Stimulated activated CD4-positive, alpha-beta T cell treated with anti-CD3 and anti-CD28 coated beads, TNF-alpha, amount 100 ng/mL, for 1 hour (primary cell): ENCODE measurements around the gene CPN1.
"Not testable (repeated sequence)": the region's sequence is repeated elsewhere in the genome, so short reads cannot be mapped to it uniquely, and the experiment has no call there.

Experiments
- DNase-seq, 3 donors: peaks; one replicate each; pipeline ENCODE4 v3.0.0-alpha.2; 2020; ENCODE audit warnings: low read depth in 3 of 3, low spot score in 1 of 3

The CPN1 gene

GRCh38 chr10:100082276-100082675 is 607 bp upstream of the CPN1 start:
- DNase-seq: not testable (repeated sequence)

DNA sequence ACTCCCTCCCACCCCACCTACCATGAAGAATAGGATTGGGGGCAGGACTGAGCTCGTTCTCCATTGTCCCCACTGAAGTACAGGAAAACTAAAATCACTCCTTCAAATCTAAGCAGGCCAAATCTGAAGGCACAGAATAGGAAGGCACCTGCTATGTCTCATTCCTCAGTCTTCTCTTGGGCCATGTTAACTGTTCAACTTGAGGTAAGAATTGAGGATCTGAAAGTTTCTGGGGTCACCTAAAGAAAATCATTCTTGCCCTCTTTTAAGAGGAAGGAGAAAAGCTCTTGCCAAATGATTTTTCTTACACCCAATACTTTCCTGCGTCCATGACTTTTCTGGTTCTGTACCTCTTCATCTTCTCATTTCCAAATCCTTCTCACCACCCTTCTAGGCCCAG is 4.9 kb downstream of the CPN1 start:
- DNase-seq: no peak

DNA sequence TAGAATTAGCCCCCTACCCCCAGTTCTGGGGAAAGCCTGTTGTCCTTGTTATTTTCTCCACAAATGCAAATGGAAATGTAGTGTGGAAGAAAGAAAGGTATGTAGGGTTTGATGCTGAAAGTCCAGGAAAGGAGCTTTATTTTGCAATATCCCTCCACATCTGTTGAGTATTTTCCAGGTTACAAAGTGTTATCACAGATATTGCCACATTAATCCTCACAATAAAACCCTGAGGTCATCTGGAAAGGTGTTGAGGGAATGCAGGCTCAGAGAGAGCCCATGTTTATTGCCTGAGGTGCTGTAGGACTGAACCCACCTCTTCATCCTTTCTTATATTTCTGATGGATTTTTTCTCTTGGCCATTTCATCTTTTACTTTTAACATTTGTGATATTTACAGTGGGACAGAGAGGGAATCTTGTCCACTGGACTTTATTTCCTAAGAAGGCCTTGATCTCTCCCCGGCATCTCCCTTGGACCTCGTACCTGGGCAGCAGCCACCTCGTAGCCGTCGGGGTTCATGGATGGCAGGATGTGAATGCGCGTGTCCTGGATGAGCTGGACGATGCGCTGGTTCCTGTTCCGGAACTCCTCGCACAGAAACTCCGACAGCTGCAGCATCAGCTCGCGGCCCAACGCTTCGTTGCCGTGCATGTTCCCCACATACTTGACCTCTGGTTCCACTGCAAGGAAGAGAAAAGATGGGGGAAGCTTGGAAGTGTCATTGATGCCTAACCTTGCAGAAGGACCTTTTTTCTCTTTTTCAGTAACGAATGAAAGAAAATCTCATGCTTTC is 6.0 kb downstream of the CPN1 start:
- no peak for DNase-seq

GRCh38 chr10:100072514-100072913 is 9.2 kb downstream of the CPN1 start:
- DNase-seq: no peak

DNA sequence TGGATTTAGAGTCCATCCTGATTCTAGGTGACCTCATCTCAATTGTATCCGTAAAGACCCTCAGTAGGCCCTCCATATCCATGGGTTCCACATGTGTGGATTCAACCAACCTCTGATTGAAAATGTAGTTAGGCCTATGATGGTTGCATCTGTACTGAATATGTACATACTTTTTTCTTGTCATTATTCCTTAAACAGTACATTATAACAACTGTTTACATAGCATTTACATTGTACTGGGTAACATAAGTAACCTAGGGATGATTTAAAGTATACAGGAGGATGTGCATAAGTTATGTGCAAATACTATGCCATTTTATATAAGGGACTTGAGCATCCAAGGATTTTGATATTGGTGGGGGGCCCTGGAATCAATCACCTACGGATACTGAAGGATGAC is 10.1 kb downstream of the CPN1 start:
- no peak for DNase-seq

DNA sequence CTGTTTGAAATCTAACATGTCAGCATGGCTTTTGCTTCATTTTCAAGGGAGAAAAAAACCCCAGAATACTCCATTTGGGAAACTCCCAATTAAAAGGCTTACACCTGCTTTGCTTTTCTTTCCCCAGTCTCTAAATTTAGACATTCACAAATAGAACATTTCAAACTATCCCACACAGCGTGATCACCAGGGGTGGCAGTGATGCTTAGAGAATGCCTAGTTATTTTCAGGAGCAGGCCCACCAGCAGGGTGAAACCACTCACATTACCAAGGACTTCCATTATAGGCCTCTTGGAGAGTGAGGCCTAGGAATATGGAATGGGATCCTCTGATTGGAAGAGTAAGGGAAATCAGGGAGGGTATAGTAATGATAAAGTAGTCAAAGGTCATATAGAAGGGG is 14.2 kb downstream of the CPN1 start:
- no peak for DNase-seq

- DNase-seq: no peak
Observed at GRCh38 chr10:100065084-100065660, 16.5 kb downstream of the CPN1 start.

GRCh38 chr10:100061401-100061800 is 20.3 kb downstream of the CPN1 start:
- no peak for DNase-seq

GRCh38 chr10:100057948-100058347 is 23.7 kb downstream of the CPN1 start:
- no peak for DNase-seq

- DNase-seq: no peak
Observed at GRCh38 chr10:100053686-100054460, 27.8 kb downstream of the CPN1 start.

GRCh38 chr10:100046021-100046486 is 35.6 kb downstream of the CPN1 start:
- peak; percentile 54 to 83 (median 58) for DNase-seq

- no peak for DNase-seq
Observed at GRCh38 chr10:100045592-100045991, 36.1 kb downstream of the CPN1 start.

DNA sequence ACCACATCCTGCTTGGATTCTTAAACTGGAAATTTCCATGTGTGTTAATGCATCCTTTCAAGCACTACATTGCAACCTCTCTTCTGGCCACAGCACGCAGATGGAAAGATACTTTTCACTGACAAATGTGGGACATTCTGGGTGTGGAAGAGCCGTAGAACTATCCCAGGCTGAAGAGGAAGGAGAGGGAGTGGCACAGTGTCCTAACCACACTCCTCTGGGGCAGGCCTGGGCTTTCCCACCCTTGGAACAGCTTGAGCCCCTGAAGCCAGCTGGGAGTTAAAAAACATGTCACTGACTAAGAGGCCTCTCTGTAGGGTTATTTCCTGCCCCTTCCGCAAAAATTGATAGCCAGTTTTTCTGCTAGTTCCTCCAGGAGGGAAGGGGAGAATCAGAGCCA is 37.9 kb downstream of the CPN1 start:
- no peak for DNase-seq

DNA sequence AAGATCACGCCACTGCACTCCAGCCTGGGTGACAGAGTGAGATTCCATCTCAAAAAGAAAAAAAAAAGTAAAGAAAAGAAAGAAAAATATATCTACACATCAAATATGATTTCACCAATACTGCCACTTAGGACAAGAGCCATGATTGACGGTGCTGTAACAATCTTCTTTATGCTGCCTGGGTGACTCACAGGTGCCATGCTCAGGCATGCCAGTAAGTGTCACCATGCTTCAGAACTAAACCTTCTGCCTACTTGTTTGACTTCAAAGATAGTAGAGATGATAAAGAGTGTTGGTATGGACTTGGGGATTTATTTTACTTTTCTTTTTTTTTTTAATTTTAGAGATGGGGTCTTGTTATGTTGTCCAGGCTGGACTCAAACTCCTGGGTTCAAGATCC is 38.3 kb downstream of the CPN1 start:
- no peak for DNase-seq

GRCh38 chr10:100041306-100042002 is 40.2 kb downstream of the CPN1 start:
- DNase-seq: no peak

DNA sequence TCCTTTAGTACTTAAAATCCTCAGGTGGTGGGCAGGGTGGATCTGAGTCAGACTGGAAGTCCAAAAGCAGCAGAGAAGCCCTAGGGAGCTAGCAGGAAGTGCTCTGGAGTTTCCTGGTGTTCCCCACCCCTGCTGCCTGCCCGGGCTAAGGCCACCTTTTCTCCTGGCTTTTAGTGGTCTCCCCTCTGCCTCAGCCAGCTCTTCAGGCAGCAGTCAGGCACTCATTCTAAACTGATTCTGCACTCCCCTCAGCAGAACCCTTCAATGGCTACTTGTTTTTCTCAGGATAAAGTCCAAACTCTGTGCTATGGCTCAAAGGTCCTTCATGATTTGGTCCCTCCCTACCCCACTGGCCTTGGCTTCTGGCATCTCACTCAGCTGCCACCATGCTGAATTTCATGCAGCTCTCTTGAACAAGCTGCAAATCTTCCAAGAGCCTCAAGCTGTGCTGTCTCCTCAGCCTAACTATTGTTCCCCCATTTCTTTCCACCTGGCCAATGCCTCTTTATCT is 43.1 kb downstream of the CPN1 start:
- no peak for DNase-seq

DNA sequence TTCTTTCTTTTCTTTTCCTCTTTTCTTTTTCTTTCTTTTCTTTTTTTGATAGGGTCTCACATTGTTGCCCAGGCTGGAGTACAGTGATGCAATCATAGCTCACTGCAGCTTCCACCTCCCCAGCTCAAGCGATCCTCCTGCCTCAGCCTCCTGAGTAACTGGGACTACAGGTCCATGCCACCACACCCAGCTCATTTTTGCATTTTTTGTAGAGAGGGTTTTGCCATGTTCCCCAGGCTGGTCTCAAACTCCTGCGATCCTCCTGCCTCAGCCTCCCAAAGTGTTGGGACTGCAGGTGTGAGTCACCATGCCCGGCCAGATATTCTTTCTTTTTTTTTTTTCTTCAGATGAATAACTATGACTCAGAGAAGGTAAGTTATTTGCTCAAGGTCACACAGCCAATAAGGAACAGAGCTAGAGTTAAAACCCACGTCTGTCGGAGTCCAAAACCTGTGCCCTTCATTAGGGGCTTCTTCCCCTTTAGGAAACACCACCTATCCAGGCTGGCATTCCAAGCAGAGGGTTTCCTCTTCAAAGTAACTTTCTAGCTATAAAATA is 43.8 kb downstream of the CPN1 start:
- DNase-seq: no peak

DNA sequence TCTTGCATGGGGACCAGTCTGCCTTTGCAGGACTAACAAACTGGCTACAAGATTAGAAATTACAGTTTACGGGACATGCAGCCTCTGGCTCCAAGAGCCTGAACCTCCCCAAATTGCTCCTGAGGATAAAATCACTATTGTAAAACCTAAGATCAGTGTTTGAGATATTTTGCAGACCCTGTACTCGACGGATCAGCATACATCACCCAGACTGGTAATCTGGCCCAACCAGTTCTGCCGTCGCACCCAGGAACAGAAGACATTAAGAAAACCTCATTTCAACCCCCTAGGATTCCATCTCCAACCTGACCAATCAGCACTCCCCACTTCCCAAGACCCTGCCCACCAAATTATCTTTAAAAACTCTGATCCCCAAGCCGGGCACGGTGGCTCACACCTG is 44.8 kb downstream of the CPN1 start:
- no peak for DNase-seq

GRCh38 chr10:100033766-100034418 is 47.8 kb downstream of the CPN1 start:
- DNase-seq: no peak

DNA sequence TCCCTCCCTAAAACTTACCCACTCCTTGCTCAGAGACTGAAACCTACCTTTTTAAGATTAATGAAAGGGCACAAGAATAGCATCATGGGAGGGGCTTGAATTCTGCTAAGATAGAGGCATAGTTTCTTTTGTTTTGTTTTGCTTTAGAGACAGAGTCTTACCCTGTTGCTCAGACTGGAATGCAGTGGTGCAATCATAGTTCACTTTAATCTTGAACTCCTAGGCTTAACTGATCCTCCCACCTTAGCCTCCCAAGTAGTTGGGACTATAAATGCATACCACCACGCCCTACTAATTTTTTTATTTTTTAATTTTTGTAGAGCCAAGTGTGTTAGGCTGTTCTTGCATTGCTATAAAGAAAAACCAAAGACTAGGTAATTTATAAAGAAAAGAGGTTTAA is 54.3 kb downstream of the CPN1 start:
- no peak for DNase-seq
